Left ventricle myocardium superior (tissue), 1 donor: ENCODE data around the gene MFSD1. TPM values are rescaled to one million over a fixed set of nuclear protein-coding genes. Genes with fewer than 3 reads are reported as not detected.

Experiments
- ATAC-seq: fragments of 200-7000 bp; cut with Tn5 transposase; one replicate; pipeline ENCODE4 v1.9.1; 2020; ENCODE audit warnings: mild to moderate bottlenecking, moderate library complexity
- DNase-seq: peaks from one replicate; pipeline ENCODE4 v3.0.0-alpha.2; 2020
- intact Hi-C: fragments of 100-400 bp; cut with micrococcal nuclease; formaldehyde crosslinking; loops from one replicate; pipeline ENCODE4 v1.11.0; 2022
- long read RNA-seq: library from polyadenylated mRNA; unstranded; transcript quantifications from one replicate; pipeline ENCODE4 v2.0.0, GENCODE V29; 2021
- total RNA-seq: library from RNA; stranded (reverse); fragmentation: NEBNext Ultra II Directional; extraction: Animal tissue kit (Norgen Biotek cat#: 25700); gene quantifications from one replicate; pipeline ENCODE4 v1.2.1, GENCODE V29; 2021
- donor health status: DM: no; HTN: yes; CAD: no; lungs with severe emphysema.

MFSD1 gene, protein sequence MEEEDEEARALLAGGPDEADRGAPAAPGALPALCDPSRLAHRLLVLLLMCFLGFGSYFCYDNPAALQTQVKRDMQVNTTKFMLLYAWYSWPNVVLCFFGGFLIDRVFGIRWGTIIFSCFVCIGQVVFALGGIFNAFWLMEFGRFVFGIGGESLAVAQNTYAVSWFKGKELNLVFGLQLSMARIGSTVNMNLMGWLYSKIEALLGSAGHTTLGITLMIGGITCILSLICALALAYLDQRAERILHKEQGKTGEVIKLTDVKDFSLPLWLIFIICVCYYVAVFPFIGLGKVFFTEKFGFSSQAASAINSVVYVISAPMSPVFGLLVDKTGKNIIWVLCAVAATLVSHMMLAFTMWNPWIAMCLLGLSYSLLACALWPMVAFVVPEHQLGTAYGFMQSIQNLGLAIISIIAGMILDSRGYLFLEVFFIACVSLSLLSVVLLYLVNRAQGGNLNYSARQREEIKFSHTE
- 34.3 TPM for total RNA-seq
- long read RNA-seq, transcript MFSD1-203 (16 exons, 2,423 nt), result major isoform, 48 of 60 reads
- long read RNA-seq, transcript MFSD1-215 (15 exons, 2,121 nt), result minor isoform, 5 of 60 reads
- long read RNA-seq, partial matches to known transcripts, result 5 of 60 reads
- long read RNA-seq, other reads (novel, unspliced or antisense), result 2 of 60 reads

DNA sequence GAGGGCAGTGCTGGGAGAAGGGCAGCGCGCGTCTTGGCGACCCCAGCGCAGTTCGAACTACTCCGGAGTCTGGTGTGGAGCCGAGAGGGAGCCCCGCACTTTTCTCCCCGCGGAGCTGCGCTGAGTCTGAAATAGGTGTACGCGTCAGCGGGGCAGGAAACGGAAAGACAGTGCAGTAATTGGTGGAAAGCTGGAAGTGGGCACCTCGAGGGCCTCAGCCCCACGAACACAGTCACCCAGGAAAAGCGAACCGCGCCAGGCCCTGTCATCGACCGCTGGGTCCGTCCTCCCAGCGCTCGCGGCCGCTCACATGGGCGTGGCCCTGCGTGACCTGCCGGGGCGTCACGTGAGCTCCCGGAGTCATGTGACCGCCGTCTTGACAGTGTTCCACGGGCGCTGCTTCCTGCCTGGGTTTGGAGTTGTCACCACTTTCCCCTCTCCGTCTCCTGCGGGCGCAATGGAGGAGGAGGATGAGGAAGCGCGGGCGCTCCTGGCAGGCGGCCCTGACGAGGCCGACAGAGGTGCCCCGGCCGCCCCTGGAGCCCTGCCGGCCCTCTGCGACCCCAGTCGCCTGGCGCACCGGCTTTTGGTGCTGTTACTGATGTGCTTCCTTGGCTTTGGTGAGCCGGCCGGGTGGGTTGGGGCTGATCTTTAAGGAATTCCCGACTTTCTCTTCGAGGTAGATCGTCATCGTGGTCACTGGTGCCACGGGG is at the start of gene MFSD1:
Gene MFSD1 (plus strand): TSS at position 359 of the 713 bp plus-strand sequence. CDS start 99 bp downstream, at position 458.
- ATAC-seq, result peak; percentile 100
- peak; percentile 98 for DNase-seq
- intact Hi-C loops, result no loop called here

DNA sequence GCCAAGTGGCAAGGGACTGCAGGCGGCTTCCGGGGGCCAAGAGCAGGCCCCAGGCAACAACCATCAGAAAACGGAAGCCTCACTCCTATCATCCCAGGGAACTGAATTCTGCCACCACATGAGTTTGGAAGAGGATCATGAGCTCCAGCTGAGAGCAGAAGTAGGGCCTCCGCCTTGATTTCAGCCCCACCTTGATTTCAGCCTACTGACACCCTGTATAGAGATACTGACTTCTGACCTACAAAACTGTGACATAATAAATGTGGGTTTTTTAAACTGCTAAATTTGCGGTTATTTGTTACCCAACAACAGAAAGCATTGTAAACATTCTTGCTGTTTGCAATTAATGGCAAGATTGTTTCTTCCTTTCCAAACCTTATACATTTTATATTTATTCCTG is 48.0 kb upstream of the MFSD1 start:
- intact Hi-C loops, result no loop called here
- no peak for DNase-seq
- ATAC-seq, result no peak

DNA sequence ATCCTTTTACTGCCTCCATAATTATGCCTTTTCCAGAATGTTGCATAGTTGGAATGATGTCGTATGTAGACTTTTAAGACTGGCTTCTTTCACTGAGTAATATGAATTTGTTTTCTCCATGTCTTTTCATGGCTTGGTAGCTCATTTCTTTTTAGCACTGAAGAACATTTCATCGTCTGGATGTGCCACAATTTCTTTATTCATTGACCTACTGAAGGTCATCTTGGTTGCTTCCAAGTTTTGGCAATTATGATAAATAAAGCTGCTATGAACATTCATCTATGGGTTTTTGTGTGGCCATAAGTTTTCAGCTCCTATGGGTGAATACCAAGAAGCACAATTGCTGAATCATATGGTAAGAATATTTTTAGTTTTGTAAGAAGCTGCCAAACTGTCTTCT is 46.4 kb upstream of the MFSD1 start:
- no peak for DNase-seq
- no peak for ATAC-seq
- intact Hi-C loops, result no loop called here

DNA sequence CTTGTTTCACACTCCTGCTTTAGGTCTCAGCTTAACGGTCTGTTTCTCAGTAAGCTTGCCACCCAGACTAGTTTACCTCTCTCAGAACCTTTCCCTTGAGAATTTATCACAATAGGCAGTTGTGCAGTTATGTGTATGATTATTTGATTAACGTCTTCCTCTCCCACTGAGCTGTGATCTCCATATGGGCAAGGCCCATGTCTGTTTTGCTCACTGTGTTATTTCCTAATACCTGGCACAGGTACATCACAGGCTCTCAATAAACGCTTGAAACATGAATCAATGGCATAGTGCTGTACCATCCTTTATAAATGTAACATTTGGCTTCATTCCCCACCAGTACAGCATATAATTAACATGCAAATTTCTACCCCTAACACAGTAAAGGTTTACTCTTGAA is 40.5 kb upstream of the MFSD1 start:
- no peak for ATAC-seq
- intact Hi-C loops, result no loop called here
- no peak for DNase-seq

DNA sequence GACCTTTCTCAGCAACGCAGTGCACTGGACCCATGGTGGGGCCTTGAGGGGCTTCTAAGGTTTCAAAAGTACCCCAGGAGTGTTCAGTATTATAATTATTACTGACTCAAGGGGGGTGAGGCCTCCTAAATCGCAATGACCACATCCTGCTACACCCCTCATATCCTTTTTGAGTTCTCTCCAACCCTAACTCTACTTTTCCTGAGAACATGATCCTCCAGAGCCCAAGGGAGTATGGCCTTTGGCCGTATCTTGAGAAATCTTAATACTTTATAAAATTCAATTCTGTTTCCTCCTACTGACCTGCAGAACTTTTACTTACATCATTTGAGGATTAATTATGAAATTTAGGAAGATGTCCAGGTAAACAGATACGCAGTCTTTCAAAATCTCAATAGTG is 39.2 kb upstream of the MFSD1 start:
- intact Hi-C loops, result no loop called here
- DNase-seq (no peak), ATAC-seq (peak; percentile 81)

DNA sequence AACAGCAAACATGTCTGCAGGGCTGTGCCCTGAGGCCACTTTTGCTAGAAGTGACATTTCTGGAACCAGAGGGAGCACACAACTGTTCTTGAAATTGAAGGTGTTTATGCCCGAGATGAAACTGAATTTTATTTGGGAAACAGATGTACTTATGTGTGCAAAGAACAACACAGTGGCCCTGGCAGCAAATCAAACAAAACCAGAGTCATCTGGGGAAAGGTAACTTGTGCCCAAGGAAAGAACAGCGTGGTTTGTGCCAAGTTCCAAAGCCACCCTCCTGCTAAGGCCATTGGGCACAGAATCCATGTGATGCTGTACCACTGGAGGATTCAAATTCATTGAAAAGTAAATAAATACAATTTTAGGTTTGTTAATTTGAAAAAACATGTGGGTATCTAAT is 38.4 kb upstream of the MFSD1 start:
- no peak for DNase-seq
- no peak for ATAC-seq
- intact Hi-C loops, result no loop called here

DNA sequence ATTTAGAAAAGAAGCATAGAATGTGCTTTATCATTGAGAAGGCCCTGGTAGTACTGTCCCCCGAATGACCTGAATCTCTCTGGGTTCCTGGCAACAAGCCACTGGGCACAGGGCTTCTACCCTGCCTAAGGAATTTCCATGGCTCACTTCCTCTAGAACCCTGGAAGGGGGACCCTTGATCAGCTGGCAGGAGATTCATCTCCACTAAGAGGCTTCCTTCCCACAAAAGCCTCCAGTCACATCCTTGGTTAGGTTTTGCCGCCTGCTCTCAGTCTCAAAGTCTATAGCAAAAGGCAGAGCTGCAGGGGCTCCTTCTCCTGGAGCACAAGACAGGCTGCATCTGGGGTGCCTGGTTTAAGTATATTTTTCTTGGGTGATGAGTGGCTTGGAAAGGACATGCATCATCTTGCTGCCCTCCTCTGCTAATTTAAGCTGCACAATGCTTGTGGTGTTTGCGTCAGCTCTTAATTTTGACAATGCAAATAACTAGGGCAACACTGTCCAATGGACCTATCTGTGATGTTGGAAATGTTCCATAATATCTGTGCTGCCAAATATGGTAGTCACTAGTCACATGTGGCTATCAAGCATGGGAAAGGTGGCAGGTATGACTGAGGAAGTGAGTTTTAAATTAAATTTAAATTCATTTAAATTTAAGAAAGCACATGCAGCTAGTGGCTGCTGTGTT is 36.2 kb upstream of the MFSD1 start:
- intact Hi-C loops, result no loop called here
- ATAC-seq (no peak), DNase-seq (no peak)

DNA sequence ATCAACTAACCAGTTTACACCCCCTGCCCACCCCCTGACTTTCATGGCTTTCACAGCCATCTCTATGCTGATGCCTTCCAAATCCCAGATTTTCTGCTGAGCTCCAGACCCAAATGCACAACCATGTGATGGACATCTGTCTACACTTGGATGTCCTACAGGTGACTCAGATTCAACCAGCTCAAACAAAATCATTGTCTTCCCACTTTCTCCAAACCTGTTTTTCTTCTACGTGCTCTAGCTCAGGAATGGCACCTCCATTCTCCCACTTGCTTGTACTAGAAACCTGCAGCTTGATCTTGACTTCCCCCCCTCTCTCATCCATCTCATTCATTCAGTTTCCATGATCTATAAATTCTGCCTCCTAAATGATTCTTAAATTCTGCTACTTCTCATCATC is 35.5 kb upstream of the MFSD1 start:
- intact Hi-C loops, result no loop called here
- no peak for DNase-seq
- ATAC-seq, result no peak

DNA sequence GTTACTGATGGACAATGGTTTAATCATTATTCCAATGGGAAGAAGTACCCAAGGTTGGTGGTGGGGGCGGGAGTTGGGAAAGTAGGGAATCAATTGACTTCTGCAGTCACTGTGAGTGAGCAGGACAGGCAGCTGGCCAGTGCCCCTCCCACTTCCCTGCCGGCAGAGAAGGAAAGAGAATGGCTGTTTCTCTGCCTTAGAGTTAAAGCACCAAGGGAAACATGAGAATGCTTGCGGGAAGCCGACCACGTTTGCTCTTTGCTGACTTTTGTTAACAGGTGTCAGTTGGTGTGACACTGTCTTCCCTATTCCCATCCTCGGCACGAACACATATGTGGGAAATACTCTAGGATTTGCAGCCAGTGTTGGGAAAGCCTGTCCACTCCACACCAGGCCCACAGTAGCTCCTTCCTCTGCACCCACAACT is 33.5 kb upstream of the MFSD1 start:
- ATAC-seq, result peak; percentile 80
- intact Hi-C loops, result no loop called here

DNA sequence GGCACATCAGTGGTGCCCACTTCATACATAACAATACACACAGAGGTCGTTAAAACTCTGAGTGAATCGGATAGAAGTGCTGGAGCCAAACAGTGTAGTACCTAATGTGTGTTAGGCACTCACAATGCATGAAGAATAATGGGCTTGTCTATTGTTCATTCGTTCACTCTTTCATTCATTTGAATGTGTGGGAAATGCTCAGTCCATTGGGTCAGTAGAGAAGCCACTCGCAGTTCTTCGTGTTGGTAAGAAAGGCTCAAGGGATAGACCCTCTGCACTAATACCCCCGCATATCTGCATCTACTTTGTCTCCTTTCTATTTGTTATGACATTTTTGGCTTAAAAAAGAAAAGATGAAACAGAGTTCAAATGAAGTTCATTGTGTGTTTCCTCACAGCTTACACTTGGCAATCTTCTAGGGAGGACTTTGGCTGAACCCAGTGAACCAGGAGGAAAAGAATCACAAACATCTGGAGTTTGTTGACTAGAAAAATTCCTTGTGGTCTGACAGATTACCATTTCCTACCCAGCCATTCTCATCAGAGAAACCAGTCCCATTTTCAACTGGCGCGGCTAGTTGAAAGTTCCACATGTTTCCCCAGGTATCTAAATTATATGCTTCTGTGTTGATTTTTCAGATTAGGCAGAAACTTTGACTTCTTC is 32.8 kb upstream of the MFSD1 start:
- ATAC-seq, result peak; percentile 85
- DNase-seq, result no peak
- intact Hi-C loops, result no loop called here

More for the DNA sequence above, 33.5 kb upstream of the MFSD1 start:
- peak; percentile 82 for DNase-seq

DNA sequence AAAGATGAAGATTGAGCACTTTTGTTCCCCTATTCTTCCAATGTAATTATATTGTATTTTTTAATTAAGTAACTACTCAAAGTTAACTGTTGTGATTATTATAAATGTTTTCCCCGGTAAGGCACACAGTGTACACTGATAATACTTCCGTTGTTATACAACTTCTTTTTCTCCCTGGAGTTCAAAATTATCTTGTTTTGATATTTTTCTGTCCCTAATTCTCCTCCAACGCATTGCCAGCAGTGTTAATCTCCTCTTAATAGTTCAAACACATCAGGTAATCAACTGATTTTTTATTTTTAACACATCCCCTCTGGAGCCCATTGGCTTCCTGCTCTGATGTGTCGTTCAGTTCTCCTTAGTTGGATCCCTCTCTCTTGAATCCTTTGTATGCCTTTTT is 32.3 kb upstream of the MFSD1 start:
- intact Hi-C loops, result no loop called here
- DNase-seq (no peak), ATAC-seq (peak; percentile 54)

DNA sequence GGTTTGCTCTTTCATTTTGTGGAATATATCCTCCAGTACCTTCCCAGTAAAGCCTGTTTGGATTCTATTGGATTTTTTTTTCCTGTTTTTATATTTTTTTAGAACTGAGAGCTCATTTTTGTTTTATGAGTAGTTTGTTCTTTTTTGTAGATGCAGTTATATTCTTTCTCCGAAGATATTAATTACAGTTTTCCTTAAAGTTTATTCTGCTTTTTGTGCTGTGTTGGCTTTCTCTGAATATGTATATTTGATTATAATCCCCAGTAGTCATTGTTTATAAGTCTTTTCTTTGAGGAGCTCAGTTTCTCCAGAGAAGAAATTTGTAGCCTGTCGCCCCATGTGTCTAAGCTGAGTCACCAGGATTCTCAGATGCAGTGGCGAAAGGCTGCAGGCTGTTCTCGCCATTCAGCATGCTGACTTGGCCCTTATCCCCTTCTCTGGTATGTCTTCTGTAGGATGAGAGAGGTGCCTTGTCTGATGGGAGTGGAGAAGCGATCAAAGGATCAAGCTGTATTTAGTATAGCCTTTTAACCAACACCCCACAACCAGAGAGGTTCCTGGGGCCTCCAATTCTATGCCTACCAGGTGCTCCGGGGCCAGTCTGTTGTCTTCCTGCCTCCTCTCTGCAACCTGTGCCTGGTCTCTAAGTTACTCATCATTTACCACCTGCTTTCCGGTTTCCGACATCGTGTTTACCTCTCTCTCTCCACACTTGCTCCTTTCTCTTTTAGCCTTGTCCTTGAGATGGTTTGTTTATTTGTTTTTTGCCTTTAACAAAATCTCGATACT is 31.7 kb upstream of the MFSD1 start:
- DNase-seq (no peak), ATAC-seq (no peak)
- intact Hi-C loops, result no loop called here

DNA sequence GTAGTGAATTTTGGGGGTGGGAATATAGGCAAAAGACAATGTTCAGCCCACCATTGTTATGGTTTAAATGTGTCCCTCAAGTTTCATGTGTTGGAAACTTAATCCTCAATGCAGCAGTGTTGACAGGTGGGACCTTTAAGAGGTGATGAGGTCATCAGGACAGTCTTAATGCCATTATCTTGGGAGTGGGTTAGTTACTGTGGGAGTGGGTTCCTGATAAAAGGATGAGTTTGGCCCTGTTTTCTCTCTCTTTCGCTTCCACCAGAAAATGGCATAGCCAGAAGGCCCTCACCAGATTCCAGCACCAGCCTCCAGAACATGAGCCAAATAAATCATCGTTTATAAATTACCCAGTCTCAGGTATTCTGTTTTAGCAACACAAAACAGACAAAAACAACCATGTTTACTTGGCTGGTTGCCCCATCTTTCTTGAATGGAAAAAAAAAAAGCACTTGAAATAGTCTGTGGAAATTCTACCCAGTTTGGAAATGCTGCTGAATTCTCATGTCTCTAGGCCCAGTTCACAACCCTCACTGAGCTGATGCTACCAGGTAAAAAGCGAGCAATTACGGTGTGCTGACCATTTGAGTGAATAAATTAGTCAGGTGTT is 31.0 kb upstream of the MFSD1 start:
- intact Hi-C loops, result no loop called here
- DNase-seq, result no peak
- no peak for ATAC-seq

DNA sequence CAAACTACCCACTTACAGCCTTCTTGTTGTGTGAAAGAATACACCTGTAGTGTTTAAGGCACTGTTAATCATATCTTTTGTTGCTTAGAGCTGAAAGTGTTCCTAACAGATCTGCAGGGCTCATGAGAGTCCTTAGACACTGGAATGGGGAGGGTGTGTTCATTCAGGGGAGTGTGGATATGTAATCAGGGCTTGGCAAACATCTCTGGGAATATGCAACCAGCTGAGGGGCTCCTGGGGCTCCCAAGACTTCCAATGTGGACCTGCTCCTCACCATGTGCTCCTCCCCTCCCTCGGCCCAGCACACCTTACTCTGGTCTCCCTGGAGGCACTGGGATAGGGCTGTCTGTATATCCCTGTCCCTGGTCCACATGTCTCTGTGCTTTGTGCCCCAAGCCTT is 30.3 kb upstream of the MFSD1 start:
- intact Hi-C loops, result no loop called here
- no peak for ATAC-seq

DNA sequence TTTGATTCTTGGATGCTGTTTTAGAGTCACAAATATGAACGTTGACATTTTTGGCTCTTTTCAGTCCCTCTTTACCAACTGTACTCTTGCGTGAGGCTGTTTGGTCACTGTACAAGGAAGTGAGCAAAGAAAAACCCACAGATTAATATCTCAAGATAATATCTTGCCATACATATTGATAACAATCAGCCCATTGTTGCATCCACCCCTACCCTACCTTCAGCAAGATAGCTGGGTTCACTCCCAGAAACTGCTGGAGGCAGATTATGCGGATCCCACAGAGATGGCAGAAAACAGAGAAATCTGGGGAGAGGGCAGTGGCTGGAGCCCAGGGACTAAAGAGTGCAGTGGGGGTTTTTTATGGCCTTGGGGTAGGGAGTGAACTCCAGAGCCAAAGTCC is 29.9 kb upstream of the MFSD1 start:
- DNase-seq (no peak), ATAC-seq (no peak)
- intact Hi-C loops, result no loop called here

More for the DNA sequence above, 30.3 kb upstream of the MFSD1 start:
- DNase-seq, result no peak

DNA sequence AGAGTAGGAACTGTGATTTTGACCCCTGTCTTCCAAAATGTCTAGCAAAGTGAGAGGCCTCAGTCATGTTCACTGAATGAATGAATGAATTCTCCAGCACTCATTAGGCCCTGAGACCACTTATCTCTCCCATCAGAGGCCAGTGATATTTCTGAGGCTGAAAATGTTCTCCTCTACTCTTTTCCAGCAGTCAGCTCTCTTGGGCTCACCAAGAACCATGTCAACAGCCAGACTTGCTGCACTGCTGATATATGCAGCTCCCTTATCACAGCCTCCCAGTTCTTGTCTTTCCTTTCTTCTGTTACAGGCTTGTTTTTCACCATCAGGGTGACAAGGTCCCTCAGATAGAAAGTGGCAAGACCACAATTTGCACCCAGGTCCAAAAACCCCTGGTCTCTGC is 28.7 kb upstream of the MFSD1 start:
- intact Hi-C loops, result no loop called here
- ATAC-seq (no peak), DNase-seq (no peak)

DNA sequence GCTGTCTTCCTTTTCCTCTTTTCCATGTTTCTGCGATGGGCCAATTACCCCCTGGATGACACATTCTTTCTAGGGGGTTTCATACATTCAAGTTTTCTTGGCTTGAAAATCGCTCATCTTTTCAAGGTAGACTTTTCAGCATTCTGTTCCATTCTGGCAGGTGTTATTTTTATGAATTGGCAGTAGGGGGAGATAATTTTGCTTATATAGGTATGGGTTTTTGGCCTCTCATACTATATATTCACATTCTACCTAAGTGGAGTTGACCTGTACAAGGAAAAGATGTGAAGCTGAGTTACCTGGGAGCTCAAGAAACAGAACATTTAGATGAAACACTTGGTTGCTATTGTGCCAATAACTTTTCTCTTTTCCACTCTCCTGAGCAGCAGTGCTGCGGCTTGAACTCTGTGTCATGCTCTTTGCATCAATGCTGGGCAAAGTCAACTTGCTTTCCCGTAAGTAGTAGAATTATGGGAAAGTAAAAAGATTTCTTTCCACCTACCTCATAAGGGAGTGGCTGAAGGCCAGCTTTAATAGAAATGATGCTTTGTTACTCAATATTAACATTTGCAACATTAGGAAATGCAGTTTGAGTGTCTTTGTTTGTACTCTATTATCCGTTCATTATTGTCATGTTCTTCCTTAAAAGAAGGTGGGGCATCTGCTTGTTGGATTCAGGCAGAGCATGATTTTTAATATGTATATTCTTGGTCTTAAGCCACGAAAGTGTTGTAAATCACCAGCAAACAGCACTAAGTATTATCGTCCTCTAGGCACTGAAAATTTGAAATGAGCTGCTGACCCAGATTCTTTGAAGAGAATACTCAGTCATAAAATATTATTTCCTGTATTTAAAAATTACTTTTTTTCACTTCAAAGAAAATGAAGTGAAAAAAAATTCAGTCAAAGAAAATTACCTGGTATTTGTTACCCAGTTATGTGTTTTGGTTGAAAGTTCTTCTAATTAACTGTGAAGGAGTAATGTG is 27.7 kb upstream of the MFSD1 start:
- ATAC-seq (peak; percentile 41), DNase-seq (no peak)
- intact Hi-C loops, result no loop called here
